ENCODE measurements around the gene TRMU. TPM values are rescaled to one million over a fixed set of nuclear protein-coding genes. Genes with fewer than 3 reads are reported as not detected.

Gene TRMU
- total RNA-seq, 3 donors from 2014 or later (not counting 1 experiment from before 2014, with no cell fraction given): 54.5 to 77.9 (median 58.4) TPM

DNA sequence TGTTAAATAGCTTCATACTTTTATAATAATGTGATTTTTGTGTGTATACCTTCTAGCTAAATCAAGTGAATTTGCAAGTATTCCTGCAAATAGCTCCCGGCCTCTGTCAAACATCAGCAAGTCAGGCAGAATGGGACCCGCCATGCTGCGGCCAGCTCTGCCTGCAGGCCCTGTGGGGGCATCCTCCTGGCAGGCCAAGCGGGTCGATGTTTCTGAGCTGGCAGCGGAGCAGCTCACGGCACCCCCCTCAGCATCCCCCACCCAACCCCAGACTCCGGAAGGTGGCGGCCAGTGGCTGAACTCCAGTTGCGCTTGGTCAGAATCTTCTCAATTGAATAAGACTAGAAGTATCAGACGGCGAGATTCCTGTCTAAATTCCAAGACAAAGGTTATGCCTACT lies 19.5 kb upstream of the TRMU start:
- intact Hi-C loops (cut with micrococcal nuclease): no loop called here
- DNase-seq (no peak), ATAC-seq (no peak)
- H3K27me3 Mint-ChIP-seq (ENCODE audit: low read depth in 2 of 2): no peaks in the 10 kb centered on the region
- no peaks in the 10 kb centered on the region for H3K27me3 ChIP-seq (ENCODE audit: control insufficient read depth, insufficient read depth, low read length)
- no peak overlapping the region for H3K27ac Mint-ChIP-seq
- no peak overlapping the region for H3K27ac ChIP-seq (ENCODE audit: low read length)
- no peaks in the 10 kb centered on the region for H3K36me3 ChIP-seq (ENCODE audit: control insufficient read depth, insufficient read depth, low read length)
- 98% methylated on average over 10 of the region's 12 CpGs for WGBS (ENCODE audit: insufficient coverage)
- H3K9me3 ChIP-seq (ENCODE audit: control insufficient read depth, insufficient read depth, low read length): no peaks in the 10 kb centered on the region
- peaks cover 2% of the 10 kb centered on the region for H3K4me1 ChIP-seq (ENCODE audit: control insufficient read depth, insufficient read depth, low read length)
- H3K4me1 Mint-ChIP-seq: peaks cover 0 to 5% of the 10 kb centered on the region in 2 donors
- H3K9me3 Mint-ChIP-seq: no peaks in the 10 kb centered on the region
- H3K4me3 ChIP-seq (ENCODE audit: low read length): no peak overlapping the region
- TF ChIP-seq, protein P1, sequence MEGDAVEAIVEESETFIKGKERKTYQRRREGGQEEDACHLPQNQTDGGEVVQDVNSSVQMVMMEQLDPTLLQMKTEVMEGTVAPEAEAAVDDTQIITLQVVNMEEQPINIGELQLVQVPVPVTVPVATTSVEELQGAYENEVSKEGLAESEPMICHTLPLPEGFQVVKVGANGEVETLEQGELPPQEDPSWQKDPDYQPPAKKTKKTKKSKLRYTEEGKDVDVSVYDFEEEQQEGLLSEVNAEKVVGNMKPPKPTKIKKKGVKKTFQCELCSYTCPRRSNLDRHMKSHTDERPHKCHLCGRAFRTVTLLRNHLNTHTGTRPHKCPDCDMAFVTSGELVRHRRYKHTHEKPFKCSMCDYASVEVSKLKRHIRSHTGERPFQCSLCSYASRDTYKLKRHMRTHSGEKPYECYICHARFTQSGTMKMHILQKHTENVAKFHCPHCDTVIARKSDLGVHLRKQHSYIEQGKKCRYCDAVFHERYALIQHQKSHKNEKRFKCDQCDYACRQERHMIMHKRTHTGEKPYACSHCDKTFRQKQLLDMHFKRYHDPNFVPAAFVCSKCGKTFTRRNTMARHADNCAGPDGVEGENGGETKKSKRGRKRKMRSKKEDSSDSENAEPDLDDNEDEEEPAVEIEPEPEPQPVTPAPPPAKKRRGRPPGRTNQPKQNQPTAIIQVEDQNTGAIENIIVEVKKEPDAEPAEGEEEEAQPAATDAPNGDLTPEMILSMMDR (IDR thresholded peaks at IDR 0.05): no peak
- no peak overlapping the region for H3K4me3 Mint-ChIP-seq
- H3K36me3 Mint-ChIP-seq: no peaks in the 10 kb centered on the region

DNA sequence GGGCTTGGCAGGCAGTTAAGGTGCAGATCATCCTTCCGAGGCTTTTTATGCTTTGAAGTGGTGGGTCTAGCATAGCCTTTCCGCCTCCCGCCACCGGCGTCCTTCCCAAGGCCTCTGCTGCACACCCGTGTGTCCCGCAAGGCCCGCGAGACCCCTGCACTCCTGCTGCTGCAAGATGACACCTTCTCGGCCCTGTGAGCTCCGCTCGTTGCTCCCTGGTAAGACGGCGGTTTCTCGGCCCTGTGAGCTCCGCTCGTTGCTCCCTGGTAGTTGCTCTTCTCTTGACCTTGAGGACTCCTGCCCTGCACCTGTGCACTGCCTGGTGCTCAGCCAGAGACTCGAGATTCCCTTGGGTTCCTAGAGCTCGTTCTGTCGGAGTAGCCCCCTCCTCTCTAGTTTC lies 17.9 kb upstream of the TRMU start:
- intact Hi-C loops (cut with micrococcal nuclease): no loop called here
- 97% methylated on average over 20 of the region's 20 CpGs for WGBS (ENCODE audit: insufficient coverage)
- DNase-seq: no peak
- peaks cover 0 to 5% of the 10 kb centered on the region in 2 donors for H3K4me1 Mint-ChIP-seq
- TF ChIP-seq, protein P1 (IDR thresholded peaks at IDR 0.05): no peak
- no peaks in the 10 kb centered on the region for H3K9me3 Mint-ChIP-seq
- ATAC-seq: no peak
- Histone ChIP-seq H3K27me3 (ENCODE audit: control insufficient read depth, insufficient read depth, low read length) (no peaks in the 10 kb centered on the region), H3K4me1 (ENCODE audit: control insufficient read depth, insufficient read depth, low read length) (peaks cover 2% of the 10 kb centered on the region), H3K4me3 (ENCODE audit: low read length) (no peak overlapping the region), H3K36me3 (ENCODE audit: control insufficient read depth, insufficient read depth, low read length) (no peaks in the 10 kb centered on the region), H3K27ac (ENCODE audit: low read length) (no peak overlapping the region), H3K9me3 (ENCODE audit: control insufficient read depth, insufficient read depth, low read length) (no peaks in the 10 kb centered on the region)
- no peaks in the 10 kb centered on the region for H3K36me3 Mint-ChIP-seq
- H3K27ac Mint-ChIP-seq: no peak overlapping the region
- H3K27me3 Mint-ChIP-seq (ENCODE audit: low read depth in 2 of 2): no peaks in the 10 kb centered on the region
- H3K4me3 Mint-ChIP-seq: no peak overlapping the region

DNA sequence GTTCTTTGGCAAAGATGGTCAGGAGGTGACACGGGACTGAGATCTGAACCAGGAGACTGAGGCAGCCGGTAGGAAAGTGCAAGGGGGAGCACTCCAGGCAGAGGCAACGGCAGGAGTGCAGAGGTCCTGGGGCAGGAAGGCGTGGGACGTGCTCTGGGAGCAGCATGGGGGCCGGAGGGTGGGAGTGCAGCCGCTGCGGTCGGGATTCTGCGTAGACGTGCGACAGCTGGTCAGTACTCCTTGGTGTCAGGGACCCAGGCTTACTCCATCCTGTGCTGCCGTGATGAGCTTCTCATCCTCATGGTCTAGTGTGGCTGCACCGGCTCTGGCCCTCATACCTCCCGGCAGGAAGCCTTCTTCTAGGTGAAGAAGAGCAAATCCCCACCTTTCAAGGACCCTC lies 16.9 kb upstream of the TRMU start:
- H3K4me3 ChIP-seq (ENCODE audit: low read length): no peak overlapping the region
- peaks cover 0 to 5% of the 10 kb centered on the region in 2 donors for H3K4me1 Mint-ChIP-seq
- no peaks in the 10 kb centered on the region for H3K27me3 Mint-ChIP-seq (ENCODE audit: low read depth in 2 of 2)
- ATAC-seq: no peak
- no peaks in the 10 kb centered on the region for H3K36me3 Mint-ChIP-seq
- no peaks in the 10 kb centered on the region for H3K36me3 ChIP-seq (ENCODE audit: control insufficient read depth, insufficient read depth, low read length)
- no peaks in the 10 kb centered on the region for H3K9me3 ChIP-seq (ENCODE audit: control insufficient read depth, insufficient read depth, low read length)
- TF ChIP-seq, protein P1 (IDR thresholded peaks at IDR 0.05): no peak
- no peaks in the 10 kb centered on the region for H3K27me3 ChIP-seq (ENCODE audit: control insufficient read depth, insufficient read depth, low read length)
- no peaks in the 10 kb centered on the region for H3K9me3 Mint-ChIP-seq
- H3K27ac ChIP-seq (ENCODE audit: low read length): no peak overlapping the region
- H3K4me3 Mint-ChIP-seq: no peak overlapping the region
- no peak for DNase-seq
- intact Hi-C loops (cut with micrococcal nuclease): no loop called here
- over 99% methylated on average over 15 of the region's 15 CpGs for WGBS (ENCODE audit: insufficient coverage)
- H3K4me1 ChIP-seq (ENCODE audit: control insufficient read depth, insufficient read depth, low read length): peaks cover 2% of the 10 kb centered on the region
- no peak overlapping the region for H3K27ac Mint-ChIP-seq

DNA sequence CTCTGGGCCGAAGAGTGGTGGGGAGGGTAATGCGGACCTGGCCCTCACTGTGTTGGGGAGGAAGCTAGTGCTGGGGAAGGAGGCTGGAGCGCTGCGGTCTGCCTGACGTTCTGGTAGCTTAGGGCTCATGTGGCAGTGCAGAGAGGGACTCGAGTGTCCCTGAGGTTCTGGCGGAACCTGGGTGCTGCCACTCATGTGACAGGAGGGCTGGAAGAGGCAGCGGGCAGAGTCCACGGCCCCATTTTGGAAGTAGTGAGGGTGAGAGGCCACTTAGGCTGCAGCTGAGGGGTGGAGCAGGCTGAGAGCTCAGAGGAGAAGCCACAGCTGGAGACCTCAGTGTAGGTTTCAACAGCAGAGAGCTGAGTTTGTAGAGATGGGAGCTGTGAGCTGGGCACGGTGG lies 16.2 kb upstream of the TRMU start:
- intact Hi-C loops (cut with micrococcal nuclease): no loop called here
- H3K36me3 Mint-ChIP-seq: no peaks in the 10 kb centered on the region
- no peak overlapping the region for H3K27ac Mint-ChIP-seq
- no peak overlapping the region for H3K4me3 Mint-ChIP-seq
- WGBS (ENCODE audit: insufficient coverage): 98% methylated on average over 10 of the region's 10 CpGs
- Histone ChIP-seq H3K27ac (ENCODE audit: low read length) (no peak overlapping the region), H3K4me1 (ENCODE audit: control insufficient read depth, insufficient read depth, low read length) (no peaks in the 10 kb centered on the region), H3K27me3 (ENCODE audit: control insufficient read depth, insufficient read depth, low read length) (no peaks in the 10 kb centered on the region), H3K9me3 (ENCODE audit: control insufficient read depth, insufficient read depth, low read length) (no peaks in the 10 kb centered on the region), H3K4me3 (ENCODE audit: low read length) (no peak overlapping the region), H3K36me3 (ENCODE audit: control insufficient read depth, insufficient read depth, low read length) (no peaks in the 10 kb centered on the region)
- TF ChIP-seq, protein P1 (IDR thresholded peaks at IDR 0.05): no peak
- H3K4me1 Mint-ChIP-seq: peaks cover 0 to 5% of the 10 kb centered on the region in 2 donors
- no peaks in the 10 kb centered on the region for H3K27me3 Mint-ChIP-seq (ENCODE audit: low read depth in 2 of 2)
- ATAC-seq: no peak
- no peaks in the 10 kb centered on the region for H3K9me3 Mint-ChIP-seq
- DNase-seq: no peak
